Cortex of kidney (tissue), 1 donor: ENCODE measurements around the gene PFDN1.

Source experiments
- DNase-seq: peaks from one replicate; lab custom pipeline; 2025; lab: John Stamatoyannopoulos, UW

The PFDN1 gene

GRCh38 chr5:140238756-140239155, 64.1 kb downstream of the PFDN1 start:
- DNase-seq, result no peak

- no peak for DNase-seq
These were observed 65.9 kb downstream of the PFDN1 start for GRCh38 chr5:140236891-140237598.

GRCh38 chr5:140235791-140236551, 66.9 kb downstream of the PFDN1 start:
- DNase-seq, result no peak

GRCh38 chr5:140234377-140234989, 68.4 kb downstream of the PFDN1 start:
- DNase-seq, result no peak

GRCh38 chr5:140232731-140233130, 70.2 kb downstream of the PFDN1 start:
- no peak for DNase-seq

- no peak for DNase-seq
These were observed 72.5 kb downstream of the PFDN1 start for GRCh38 chr5:140230373-140230772.

GRCh38 chr5:140228364-140228837, 74.5 kb downstream of the PFDN1 start:
- no peak for DNase-seq

GRCh38 chr5:140227046-140227445, 75.9 kb downstream of the PFDN1 start:
- no peak for DNase-seq

- no peak for DNase-seq
These were observed 77.5 kb downstream of the PFDN1 start for GRCh38 chr5:140225396-140225795.

- DNase-seq, result no peak
These were observed 78.2 kb downstream of the PFDN1 start for GRCh38 chr5:140224658-140225057.

- DNase-seq, result no peak
These were observed 79.3 kb downstream of the PFDN1 start for GRCh38 chr5:140223567-140223966.

GRCh38 chr5:140222416-140222815, 80.5 kb downstream of the PFDN1 start:
- no peak for DNase-seq

GRCh38 chr5:140221697-140222223, 81.1 kb downstream of the PFDN1 start:
- no peak for DNase-seq

GRCh38 chr5:140220698-140221064, 82.2 kb downstream of the PFDN1 start:
- DNase-seq, result no peak

GRCh38 chr5:140220032-140220697, 82.7 kb downstream of the PFDN1 start:
- no peak for DNase-seq

- DNase-seq, result no peak
These were observed 83.6 kb downstream of the PFDN1 start for GRCh38 chr5:140219068-140219991.

- no peak for DNase-seq
These were observed 85.4 kb downstream of the PFDN1 start for GRCh38 chr5:140217299-140218026.

GRCh38 chr5:140216478-140217074, 86.3 kb downstream of the PFDN1 start:
- DNase-seq, result no peak

- no peak for DNase-seq
These were observed 87.6 kb downstream of the PFDN1 start for GRCh38 chr5:140215276-140215675.

GRCh38 chr5:140214831-140215230, 88.1 kb downstream of the PFDN1 start:
- no peak for DNase-seq
